LNCaP clone FGC (cell line): ENCODE data around the gene IER5L.

Source experiments
- DNase-seq: peaks from one replicate; pipeline ENCODE4 v3.0.0-alpha.2; 2011; ENCODE audit warnings: low read depth
- H3K4me3 ChIP-seq: 2 replicates; pipeline ENCODE4 v1.5.1; 2011; ENCODE audit warnings: mild to moderate bottlenecking, low read depth, low read length, control low read depth
- CTCF ChIP-seq: IDR thresholded peaks from 2 replicates; pipeline ENCODE4 v1.5.1; 2012; ENCODE audit warnings: mild to moderate bottlenecking; ENCODE audit not compliant: control insufficient read depth, insufficient read depth; ENCODE audit errors: extremely low read depth

Gene IER5L

GRCh38 chr9:129187042-129187441 lies 9.0 kb upstream of the IER5L start:
- no peak overlapping the region for H3K4me3 ChIP-seq
- DNase-seq = no peak
- no peak for TF ChIP-seq CTCF

GRCh38 chr9:129185991-129186390 lies 7.9 kb upstream of the IER5L start:
- TF ChIP-seq CTCF = no peak
- DNase-seq = no peak
- no peak overlapping the region for H3K4me3 ChIP-seq

- no peak for DNase-seq
- TF ChIP-seq CTCF = no peak
- no peak overlapping the region for H3K4me3 ChIP-seq
Measured at GRCh38 chr9:129185402-129185801, 7.3 kb upstream of the IER5L start.

- no peak overlapping the region for H3K4me3 ChIP-seq
- DNase-seq = no peak
- TF ChIP-seq CTCF = no peak
Measured at GRCh38 chr9:129184596-129185122, 6.6 kb upstream of the IER5L start.

- no peak for DNase-seq
- TF ChIP-seq CTCF = no peak
Measured at GRCh38 chr9:129184219-129184524, 6.1 kb upstream of the IER5L start.

GRCh38 chr9:129183495-129184218 lies 5.6 kb upstream of the IER5L start:
- H3K4me3 ChIP-seq = no peak overlapping the region
- no peak for DNase-seq
- no peak for TF ChIP-seq CTCF

More at GRCh38 chr9:129184219-129184524, 6.1 kb upstream of the IER5L start:
- H3K4me3 ChIP-seq = no peak overlapping the region
